NCI-H526 (cell line): ENCODE measurements around the gene ANAPC16.
"Not testable (repeated sequence)": the region's sequence is repeated elsewhere in the genome, so short reads cannot be mapped to it uniquely, and the experiment has no call there.

Experiments
- DNase-seq, 2 experiments: peaks; one replicate each; lab custom pipeline; 2025; lab: John Stamatoyannopoulos, UW

The ANAPC16 gene

GRCh38 chr10:72278668-72279393 is 63.0 kb downstream of the ANAPC16 start:
- no peak for DNase-seq

GRCh38 chr10:72279587-72279986 is 63.8 kb downstream of the ANAPC16 start:
- DNase-seq, result not testable (repeated sequence)

- DNase-seq, result no peak
These were observed 67.3 kb downstream of the ANAPC16 start for GRCh38 chr10:72283131-72283530.
